ENCODE data around the gene CREBBP.

The CREBBP gene

GRCh38 chr16:3761375-3762106 lies 119.0 kb downstream of the CREBBP start:
- DNase-seq = peak; percentile 50

DNA sequence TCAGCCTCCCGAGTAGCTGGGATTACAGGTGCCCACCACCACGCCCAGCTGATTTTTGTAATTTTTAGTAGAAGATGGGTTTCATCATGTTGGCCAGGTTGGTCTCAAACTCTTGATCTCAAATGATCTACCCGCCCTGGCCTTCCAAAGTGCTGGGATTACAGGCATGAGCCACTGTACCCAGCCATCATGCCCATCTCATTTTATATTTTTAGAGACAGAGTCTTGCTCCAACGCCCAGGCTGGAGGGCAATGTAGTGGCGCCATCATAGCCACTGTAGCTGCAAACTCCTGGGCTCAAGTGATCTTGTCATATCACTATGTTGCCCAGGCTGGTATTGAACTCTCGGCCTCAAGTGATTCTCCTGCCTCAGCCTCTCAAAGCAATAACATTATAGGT lies 120.0 kb downstream of the CREBBP start:
- DNase-seq = no peak

GRCh38 chr16:3759736-3760135 lies 120.8 kb downstream of the CREBBP start:
- no peak for DNase-seq

- DNase-seq = no peak
Measured at GRCh38 chr16:3756113-3756512, 124.4 kb downstream of the CREBBP start.

DNA sequence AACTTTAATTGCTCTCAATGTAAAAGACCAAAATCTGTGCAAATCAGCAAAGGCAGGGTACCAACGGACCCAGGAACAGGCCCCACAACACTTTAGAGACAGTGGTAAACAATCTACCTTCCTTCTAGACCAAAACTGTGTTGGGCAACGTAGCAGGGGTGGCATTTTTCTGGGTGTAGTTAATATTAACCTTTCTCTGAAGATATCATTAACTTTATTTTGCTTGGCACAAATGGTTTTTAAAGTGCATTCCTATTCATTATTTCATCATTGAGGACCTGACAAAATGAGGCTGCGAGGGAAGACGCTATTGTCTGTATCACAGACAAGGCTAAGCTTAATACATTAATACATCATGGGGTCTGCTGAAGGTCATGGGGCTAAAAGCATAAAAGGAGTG lies 125.3 kb downstream of the CREBBP start:
- DNase-seq = no peak

- DNase-seq = no peak
Measured at GRCh38 chr16:3754772-3755171, 125.7 kb downstream of the CREBBP start.

DNA sequence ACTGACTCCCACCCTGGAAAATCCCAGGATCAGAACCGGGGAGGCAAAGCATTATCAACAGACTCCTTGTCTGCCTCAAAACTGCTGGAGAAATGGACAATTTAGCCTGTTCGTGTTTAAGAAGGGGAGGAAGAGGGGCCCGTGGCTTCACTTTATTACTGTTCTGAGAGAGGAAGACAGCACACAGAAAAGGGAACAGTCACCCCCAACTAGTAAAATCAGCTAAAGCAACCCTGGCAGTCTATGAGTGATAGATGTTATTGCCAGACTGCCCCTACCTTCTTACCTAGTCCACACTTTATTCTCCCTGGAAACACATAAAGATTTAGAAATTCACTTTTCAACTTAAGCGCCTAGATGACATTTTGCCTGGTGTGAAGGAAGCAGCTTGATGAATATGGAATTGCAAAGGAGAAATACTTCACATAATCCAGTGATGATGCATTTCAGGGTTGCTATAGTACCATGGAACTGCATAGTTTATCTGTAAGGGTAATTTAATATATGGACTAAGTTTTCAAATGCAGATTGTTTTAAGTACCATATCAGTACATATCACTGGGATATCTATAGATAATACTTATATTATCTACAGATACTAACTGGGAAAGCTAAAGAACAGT lies 126.3 kb downstream of the CREBBP start:
- DNase-seq = no peak

- no peak for DNase-seq
Measured at GRCh38 chr16:3752984-3753383, 127.5 kb downstream of the CREBBP start.

DNA sequence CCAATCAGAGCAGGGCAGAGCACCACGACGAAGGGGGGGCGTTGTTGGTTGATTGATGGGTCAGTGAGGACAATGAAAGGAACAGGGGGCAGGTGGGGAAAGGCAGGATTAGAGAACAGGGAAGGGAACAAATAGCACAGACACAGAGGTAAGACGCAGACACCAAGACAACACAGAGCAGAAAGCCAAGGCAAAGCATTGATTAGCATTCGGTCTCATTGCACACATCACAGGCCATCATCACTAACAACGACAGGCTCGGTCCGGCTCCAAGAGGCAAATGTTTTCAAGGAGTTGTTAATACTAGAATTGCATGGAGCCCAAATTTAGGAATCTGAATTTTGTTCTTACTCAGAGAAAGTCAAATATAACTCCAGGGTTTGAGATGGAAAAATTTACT lies 128.6 kb downstream of the CREBBP start:
- DNase-seq = no peak

DNA sequence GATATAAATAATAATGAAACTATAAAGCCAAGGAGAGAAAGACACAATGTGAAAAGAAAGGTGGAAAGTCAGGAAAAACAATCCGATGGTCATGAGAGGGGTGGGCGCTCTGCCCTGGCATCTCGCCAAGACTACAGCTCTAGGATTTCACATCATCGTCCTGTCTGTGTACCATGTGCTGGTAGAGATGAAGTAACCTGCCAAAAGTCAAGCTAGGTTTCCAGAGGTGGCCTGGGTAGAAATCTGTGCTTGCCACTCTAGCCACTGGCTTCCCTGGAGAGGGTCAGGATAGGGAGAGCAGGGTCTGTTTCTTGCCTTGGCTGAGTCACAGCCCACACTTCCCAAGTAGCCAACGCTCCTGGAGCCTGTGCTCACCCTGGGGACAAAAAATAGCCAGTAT lies 132.2 kb downstream of the CREBBP start:
- DNase-seq = no peak

- peak; percentile 13 for DNase-seq
Measured at GRCh38 chr16:3745751-3746355, 134.7 kb downstream of the CREBBP start.

GRCh38 chr16:3744018-3744417 lies 136.5 kb downstream of the CREBBP start:
- DNase-seq = no peak

DNA sequence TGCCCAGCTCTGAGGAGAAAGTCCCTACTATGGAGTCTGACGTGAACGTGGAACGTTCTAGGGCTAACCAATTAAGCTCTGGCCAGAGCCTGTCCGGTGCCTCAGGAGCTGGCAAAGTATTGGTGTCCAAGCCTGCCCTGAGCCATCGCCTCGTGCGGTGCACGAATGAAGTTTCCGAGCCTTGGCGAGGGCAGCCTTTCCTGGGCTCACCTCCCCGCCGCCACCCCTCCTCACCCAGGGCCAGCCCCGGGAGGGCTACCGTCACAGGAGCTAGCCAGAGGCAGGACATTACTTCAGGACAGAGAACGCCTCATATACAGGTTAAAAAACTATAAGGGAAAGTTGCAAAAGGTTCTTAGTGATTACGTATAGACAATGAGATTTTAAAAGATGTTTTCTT lies 139.6 kb downstream of the CREBBP start:
- no peak for DNase-seq

DNA sequence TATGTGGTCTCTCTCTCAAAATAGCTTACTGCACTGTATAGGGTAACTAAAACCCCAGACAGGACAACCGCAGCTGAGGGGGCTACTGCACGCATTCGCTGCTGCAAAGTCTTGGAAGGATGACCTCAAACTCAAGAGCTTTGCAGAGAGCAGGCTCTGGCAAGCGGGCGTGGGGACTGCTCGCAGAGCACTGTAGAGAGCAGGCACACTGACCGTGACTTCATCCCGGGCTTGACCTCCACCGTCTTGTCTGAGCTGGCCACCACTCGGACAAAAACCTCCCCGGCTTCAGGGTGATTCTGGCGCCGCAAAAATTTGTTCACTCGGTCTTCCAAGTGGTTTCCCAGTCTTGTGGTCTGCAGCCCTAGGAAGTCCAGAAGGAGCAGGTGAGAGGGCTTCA lies 140.3 kb downstream of the CREBBP start:
- no peak for DNase-seq

- DNase-seq = no peak
Measured at GRCh38 chr16:3739636-3740035, 140.9 kb downstream of the CREBBP start.

GRCh38 chr16:3738541-3738940 lies 142.0 kb downstream of the CREBBP start:
- no peak for DNase-seq

- no peak for DNase-seq
Measured at GRCh38 chr16:3738128-3738527, 142.4 kb downstream of the CREBBP start.

GRCh38 chr16:3737181-3737580 lies 143.3 kb downstream of the CREBBP start:
- no peak for DNase-seq

GRCh38 chr16:3736116-3736515 lies 144.4 kb downstream of the CREBBP start:
- DNase-seq = no peak

DNA sequence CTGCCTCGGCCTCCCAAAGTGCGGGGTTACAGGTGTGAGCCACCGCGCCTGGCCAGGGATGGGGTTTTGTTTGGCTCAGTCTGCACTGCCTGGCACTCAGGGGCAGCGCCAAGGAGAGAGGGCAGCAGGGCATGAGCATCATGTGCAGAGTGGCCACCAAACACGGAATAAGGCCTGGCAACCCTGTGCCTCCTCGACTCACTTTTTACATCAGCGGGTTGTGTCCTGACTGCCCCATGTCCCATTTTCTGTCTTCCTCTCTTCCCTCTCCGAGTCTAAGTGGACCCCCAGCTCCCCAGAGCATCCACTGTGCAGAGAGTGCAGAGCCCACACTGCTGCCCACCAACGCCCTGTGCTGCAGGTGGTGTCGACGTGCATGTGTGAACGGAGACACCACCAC lies 145.0 kb downstream of the CREBBP start:
- no peak for DNase-seq

- no peak for DNase-seq
Measured at GRCh38 chr16:3734758-3735221, 145.7 kb downstream of the CREBBP start.

DNA sequence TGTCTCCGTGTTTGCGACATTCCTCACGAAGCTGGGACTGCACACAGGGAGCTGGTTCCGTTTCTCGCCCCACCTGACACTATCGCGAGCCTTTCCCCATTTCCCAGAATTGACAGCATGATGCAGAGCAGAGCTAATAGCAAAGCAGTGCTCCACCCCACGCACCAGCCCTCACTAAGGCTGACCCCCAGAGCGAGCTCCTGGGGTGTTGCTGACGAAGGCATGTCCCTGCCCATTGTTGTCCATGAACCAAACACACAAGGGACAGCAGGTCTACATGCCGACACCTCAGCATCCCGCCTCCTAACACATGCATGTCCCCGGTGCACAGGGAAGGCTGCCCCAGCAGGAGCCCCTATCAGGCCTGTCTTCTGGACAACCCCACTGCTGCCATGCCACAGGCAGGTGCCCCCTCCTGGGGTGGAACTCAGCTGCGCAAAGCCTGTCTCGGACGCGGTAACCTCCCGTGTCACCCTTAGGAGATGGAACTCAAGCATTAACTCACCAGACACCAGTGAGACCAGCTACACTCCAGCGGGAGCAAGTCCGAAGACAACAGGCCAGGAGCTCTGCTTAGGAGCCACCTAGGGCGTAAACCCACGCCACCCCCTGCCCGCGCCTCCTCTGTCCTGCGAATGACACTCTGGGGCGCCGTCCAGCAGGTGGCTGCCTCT lies 146.3 kb downstream of the CREBBP start:
- no peak for DNase-seq

- DNase-seq = no peak
Measured at GRCh38 chr16:3732171-3732570, 148.3 kb downstream of the CREBBP start.

All from midbrain (tissue), 1 donor.